Stimulated activated CD4-positive, alpha-beta T cell treated with anti-CD3 and anti-CD28 coated beads, Interleukin-4, amount 100 ng/mL, for 48 hours (primary cell): ENCODE results near the gene MRTO4.
"Not testable (repeated sequence)": the region's sequence is repeated elsewhere in the genome, so short reads cannot be mapped to it uniquely, and the experiment has no call there.

ENCODE experiments used
- DNase-seq, 2 donors: peaks; one replicate each; pipeline ENCODE4 v3.0.0-alpha.2; 2020; ENCODE audit warnings: low read depth in 2 of 2

The MRTO4 gene

DNA sequence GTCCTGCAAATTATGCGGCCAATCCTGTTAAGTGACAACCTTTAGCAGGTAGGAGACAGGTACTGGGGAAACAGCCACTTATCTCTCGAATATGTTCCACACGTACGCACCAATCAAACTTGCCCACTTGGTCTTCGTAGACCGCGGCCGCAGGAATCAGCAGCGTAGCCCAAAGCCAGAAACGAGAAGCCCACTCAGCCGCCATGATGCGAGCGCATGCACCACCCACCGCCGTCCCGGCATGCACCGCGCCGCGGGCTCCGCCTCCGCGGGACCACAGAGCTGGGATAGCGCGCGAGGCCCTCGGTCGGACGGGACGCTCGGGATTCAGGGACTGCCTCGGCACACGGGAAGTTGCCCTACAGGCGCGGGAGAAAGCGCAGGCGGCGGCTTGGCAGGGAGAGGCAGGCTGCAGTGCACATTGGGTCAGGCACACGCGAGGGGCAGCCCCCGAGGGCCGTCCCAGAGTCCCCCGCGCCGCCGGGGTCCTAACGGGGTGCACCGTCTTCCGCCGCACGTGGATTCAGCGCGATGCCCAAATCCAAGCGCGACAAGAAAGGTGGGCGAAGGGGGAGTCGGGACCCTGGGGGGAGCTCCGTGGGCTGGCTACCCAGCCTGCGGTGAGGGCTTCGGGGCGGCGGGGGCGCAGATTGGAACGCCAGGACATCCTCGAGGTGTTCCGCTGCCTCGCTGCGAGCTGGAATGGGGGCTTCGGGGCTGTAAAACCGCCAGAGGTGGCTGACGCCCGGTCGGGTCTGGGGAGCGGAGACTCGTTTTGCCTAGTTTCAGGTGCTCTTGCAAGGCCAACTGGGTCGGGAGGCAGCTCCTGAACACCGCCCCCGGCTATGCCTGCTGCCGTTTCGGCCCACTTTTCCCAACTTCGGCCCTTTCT is at the start of gene MRTO4, which contains the start of gene EMC1:
TSS of gene MRTO4 (plus strand) at position 501 of the 892 bp plus-strand sequence. CDS start at position 532, 31 bp downstream.
TSS of gene EMC1 (minus strand) at position 220 of the 892 bp plus-strand sequence. CDS start at position 205, 15 bp downstream.
- peak; percentile 91 for DNase-seq

DNA sequence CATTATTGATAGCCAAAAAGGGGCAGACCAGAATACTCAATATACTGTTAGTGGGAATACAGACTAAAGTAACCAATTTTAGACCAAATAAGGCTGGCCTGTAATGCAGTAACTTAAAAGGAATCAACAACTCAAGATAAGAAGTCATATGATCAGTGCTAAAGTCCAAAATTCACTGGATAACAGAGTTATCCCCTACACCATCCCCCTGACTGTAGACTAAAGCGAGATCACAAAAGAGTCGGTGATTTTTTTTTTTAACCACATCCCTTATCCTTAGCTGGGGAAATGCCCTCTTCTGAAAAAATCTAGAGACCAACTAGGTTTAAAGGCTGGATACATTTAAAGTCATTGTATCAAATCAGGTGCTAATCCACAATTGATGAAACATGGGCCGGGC is 49.2 kb upstream of the MRTO4 start:
- no peak for DNase-seq

DNA sequence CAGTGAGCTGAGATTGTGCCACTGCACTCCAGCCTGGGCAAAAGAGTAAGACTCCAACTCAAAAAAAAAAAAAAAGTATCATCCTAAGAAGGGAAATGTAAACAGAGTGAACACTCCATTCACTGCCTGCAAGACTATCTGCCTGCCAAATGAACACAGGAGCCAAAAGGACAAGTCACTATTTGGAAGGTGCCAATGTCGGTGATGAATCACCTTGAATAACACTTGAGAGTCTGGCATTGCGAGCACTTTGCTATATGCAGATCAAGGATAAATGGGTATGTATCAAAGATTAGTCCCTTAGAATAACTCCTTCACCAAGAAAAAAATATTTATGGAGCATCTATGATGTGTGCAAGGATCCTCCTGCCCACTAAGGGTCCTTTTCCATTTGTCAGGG is 48.2 kb upstream of the MRTO4 start:
- no peak for DNase-seq

GRCh38 chr1:19204446-19205266 is 46.9 kb upstream of the MRTO4 start:
- no peak for DNase-seq

DNA sequence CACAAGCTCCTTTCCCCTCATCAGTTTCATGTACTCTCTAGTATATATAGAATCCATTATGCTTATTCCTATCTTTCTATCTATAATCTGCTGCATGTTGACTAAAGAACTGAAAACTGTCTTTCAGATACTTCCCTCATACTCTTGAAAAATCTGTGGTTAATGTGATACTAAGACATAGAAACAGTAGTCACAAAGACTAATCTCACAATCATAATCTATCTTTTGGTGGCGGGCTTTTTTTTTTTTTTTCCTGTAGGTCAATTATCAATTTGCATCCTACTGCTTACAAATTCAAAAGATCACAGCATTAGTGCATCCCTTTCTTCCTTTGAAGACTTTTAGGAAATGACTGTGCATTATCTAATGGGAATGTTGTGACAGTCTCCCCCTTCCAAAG is 46.2 kb upstream of the MRTO4 start:
- DNase-seq, result no peak

GRCh38 chr1:19205845-19206244 is 45.8 kb upstream of the MRTO4 start:
- no peak for DNase-seq

DNA sequence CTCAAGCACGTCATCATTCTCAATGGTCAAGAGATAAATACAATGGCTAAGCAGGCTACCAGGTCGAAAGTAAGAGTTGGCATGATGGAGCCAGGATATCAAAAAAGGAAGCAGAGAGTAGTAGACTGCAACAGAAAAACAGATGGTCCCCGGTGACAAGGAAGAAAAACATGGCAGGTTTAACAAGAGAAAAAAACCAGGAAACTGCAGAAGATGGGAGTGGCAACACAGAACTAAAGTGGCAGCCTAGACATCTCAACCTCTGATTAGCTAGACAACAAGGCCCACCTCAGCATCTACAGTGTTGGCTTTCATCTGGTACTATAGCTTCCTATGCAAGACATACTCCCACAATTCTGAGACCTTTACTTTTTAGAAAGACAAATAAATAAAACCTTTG is 44.7 kb upstream of the MRTO4 start:
- no peak for DNase-seq

GRCh38 chr1:19208710-19209438 is 42.7 kb upstream of the MRTO4 start:
- DNase-seq, result no peak

DNA sequence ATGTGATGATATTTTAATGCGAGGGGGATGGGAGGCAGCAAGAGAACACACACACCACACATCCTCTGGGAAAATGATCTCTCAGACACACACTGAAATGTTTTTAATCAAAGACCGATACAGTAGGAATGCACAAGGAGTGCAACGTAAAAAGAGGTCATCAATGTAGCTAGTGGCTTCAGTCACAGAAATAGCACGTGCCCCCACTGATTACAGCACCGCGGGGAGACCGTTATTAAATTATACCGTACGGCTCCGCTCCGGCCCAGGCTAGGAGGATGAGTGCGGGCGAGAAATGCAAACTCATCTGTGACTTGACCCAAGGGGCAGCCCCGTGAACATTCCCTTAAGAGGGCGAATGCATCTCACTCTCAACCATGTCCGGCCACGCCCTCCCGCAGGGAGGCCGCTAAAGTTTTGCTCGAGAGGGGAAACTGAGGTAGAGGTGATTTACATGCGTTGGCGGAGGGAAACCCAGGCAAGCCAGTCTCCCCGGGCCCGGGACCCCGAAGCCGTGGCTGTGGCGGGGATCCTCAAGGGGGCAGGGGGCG is 42.1 kb upstream of the MRTO4 start:
- DNase-seq, result peak; percentile 52 to 67

DNA sequence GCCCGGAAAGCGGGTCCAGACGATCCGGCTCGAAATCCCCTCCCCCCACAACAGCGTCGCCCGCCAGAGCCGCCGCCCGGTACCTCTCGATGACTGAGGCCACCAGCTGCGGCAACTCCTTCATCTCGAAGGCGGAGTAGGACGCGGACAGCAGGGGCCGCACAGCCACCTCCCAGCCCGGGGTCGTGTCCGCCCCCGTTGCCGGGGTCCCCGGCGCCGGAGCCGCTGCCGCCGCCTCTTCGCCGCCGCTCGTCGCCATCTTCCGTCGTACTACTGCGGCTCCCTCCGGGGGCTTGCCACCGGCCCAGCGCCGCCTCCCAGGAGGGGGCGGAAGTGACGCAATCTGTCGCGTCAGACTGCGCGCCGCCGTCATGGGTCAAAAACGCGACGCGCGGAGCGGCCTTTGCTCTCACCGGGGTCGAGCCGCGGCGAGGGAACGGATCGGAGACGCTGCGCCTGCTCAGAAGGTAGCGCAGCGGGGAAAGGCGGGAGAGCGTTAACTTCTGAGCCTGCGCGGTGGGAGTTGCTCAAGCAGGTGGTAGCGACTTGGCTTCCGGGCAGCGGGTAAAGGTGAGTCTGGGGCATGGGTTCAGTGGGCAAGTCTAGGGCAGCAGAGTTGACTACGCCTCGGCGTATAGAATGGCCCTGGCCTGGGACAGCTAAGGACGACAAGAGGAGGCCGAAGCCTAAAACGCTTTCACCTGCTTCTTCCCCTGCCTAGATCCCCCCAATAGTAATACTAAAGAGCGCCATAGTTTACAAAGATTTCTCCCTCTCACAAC is 41.4 kb upstream of the MRTO4 start, which contains the start of gene UBR4:
TSS of gene UBR4 (minus strand) at position 277 of the 782 bp plus-strand sequence. CDS start at position 259, 18 bp downstream.
- peak; percentile 95 to 98 for DNase-seq

DNA sequence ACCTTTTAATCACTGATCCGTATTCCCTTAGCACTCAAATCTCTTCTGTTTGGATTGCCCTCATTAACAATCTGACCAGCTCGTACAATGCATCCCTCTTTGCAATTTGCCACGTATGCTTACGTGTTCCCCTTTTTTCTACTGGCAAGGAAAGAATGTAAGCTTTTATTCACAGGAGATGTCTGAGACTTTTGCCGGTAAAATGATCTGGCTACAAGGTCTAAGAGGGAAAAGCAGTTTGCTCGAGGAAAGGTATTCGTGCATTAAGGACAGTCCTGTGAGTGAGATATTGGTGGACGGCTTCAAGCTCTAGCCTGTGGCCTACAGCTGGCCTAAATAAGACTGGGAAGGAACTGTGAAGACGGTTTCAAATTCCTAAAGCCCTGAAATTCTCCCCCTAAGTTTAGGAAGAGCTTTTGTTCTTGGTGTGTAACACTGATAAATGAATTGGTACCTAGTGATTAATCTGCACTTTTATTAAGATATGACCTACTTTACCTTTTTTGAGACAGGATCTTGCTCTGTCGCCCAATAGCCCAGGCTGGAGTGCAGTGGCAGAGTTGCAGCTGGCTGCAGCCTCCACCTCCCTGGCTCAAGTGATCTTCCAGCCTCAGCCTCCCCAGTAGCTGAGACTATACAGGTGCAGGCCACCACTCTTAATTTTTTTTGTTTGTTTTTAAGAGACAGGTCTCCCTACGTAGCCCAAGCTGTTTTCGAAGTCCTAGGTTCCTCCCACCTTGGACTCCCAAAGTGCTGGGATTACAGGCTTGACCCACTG is 40.6 kb upstream of the MRTO4 start:
- no peak for DNase-seq

DNA sequence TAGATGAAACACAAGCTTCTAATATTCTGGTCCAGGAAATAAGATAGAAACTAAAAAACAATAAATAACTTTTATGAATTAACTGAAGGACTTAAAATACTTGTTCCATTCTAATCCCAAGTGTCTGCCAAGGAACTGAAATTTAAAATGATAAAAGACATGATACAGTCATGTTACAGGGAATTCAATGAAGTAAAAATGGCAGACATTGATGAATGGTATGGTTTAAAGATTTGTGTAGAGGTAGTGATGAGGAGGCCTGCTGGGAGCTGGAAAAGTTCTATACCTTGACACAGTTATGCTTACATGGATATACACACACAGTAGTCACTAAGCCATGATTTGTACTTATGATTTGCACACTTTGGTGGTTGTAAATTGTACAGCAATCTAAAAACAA is 39.4 kb upstream of the MRTO4 start:
- DNase-seq, result no peak

GRCh38 chr1:19213580-19213979 is 38.0 kb upstream of the MRTO4 start:
- DNase-seq, result no peak

- not testable (repeated sequence) for DNase-seq
Observed at GRCh38 chr1:19216585-19216984, 35.0 kb upstream of the MRTO4 start.

DNA sequence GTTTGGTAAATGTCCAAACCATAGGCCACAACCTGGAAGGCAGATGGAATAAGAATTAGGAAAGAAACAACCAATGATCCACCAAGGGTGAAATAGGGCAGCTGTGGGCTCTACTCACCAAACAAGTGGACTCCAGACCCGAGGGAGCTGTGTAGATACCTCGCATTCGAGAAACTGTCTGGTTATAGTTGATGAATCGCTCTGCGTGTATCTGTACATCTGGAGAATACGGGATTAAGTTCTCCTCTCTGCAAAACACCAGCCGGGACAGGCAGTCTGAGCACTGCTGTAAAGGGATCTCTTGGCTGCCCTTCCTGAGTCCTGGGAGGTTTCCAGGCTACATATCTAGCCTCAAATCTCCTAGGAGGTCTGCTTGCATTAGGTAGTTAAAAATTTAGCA is 32.2 kb upstream of the MRTO4 start:
- DNase-seq, result no peak

GRCh38 chr1:19220080-19220846 is 31.3 kb upstream of the MRTO4 start:
- DNase-seq, result no peak

DNA sequence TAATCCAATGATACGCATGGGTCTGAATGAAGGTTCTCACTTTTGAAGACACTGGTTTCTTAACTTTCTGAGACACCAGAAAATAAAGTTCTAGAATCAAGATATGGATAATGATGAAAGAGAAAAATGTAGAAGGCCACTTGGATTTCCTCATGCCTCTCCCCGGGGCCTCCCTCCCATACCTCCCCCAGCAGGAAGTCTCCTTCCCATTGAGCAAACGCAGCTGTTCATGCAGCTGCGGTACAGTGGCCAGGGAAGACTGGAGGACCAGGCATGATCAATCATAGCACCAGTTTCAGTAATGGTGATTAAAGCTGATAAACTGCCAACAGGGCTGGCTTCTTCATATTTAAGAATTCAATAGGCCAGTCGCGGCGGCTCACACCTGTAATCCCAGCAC is 30.6 kb upstream of the MRTO4 start:
- no peak for DNase-seq

- DNase-seq, result no peak
Observed at GRCh38 chr1:19222573-19222972, 29.0 kb upstream of the MRTO4 start.
